Nephron (organoid): ENCODE measurements around the gene LSAMP.

Source experiments
- H3K27ac Mint-ChIP-seq, 3 experiments: 2 replicates each; pipeline ENCODE4 v1.8.0; 2020; ENCODE audit warnings: mixed read lengths in 3 of 3, mild to moderate bottlenecking in 2 of 3, moderate library complexity in 1 of 3
- H3K27me3 Mint-ChIP-seq: 2 replicates; pipeline ENCODE4 v1.8.0; 2021; ENCODE audit warnings: low read depth, mild to moderate bottlenecking, moderate library complexity, mixed read lengths
- H3K36me3 Mint-ChIP-seq: 2 replicates; pipeline ENCODE4 v1.8.0; 2020; ENCODE audit warnings: low read depth, mixed read lengths
- H3K4me1 Mint-ChIP-seq: 2 replicates; pipeline ENCODE4 v1.8.0; 2020; ENCODE audit warnings: mixed read lengths
- H3K4me3 Mint-ChIP-seq, 3 experiments: 2 replicates each; pipeline ENCODE4 v1.8.0; 2020; ENCODE audit warnings: mild to moderate bottlenecking in 3 of 3, mixed read lengths in 3 of 3, moderate library complexity in 2 of 3
- H3K9me3 Mint-ChIP-seq: 2 replicates; pipeline ENCODE4 v1.8.0; 2020; ENCODE audit warnings: mixed read lengths
- CTCF ChIP-seq, 3 experiments: fragments of 200-600 bp; sonication (generic); IDR thresholded peaks; one replicate each; pipeline ENCODE4 v1.5.0; 2021; ENCODE audit warnings: antibody characterized with exemption in 3 of 3; ENCODE audit not compliant: unreplicated experiment in 3 of 3

Gene LSAMP

GRCh38 chr3:116281313-116282143 lies 163.8 kb downstream of the LSAMP start:
- Mint-ChIP-seq H3K36me3 (no peaks in the 10 kb centered on the region), H3K27me3 (no peaks in the 10 kb centered on the region), H3K9me3 (no peaks in the 10 kb centered on the region), H3K27ac (no peak overlapping the region), H3K4me1 (no peaks in the 10 kb centered on the region), H3K4me3 (no peak overlapping the region)
- TF ChIP-seq CTCF (IDR thresholded peaks at IDR 0.05; ENCODE audit: unreplicated experiment in 3 of 3), result no peak

GRCh38 chr3:116280130-116280740 lies 165.1 kb downstream of the LSAMP start:
- no peaks in the 10 kb centered on the region for H3K36me3 Mint-ChIP-seq
- TF ChIP-seq CTCF (IDR thresholded peaks at IDR 0.05; ENCODE audit: unreplicated experiment in 3 of 3), result no peak
- H3K4me1 Mint-ChIP-seq, result no peaks in the 10 kb centered on the region
- no peaks in the 10 kb centered on the region for H3K27me3 Mint-ChIP-seq
- H3K4me3 Mint-ChIP-seq, result no peak overlapping the region
- H3K27ac Mint-ChIP-seq, result no peak overlapping the region
- no peaks in the 10 kb centered on the region for H3K9me3 Mint-ChIP-seq

- H3K27ac Mint-ChIP-seq, result no peak overlapping the region
- no peaks in the 10 kb centered on the region for H3K36me3 Mint-ChIP-seq
- no peaks in the 10 kb centered on the region for H3K27me3 Mint-ChIP-seq
- no peak overlapping the region for H3K4me3 Mint-ChIP-seq
- H3K4me1 Mint-ChIP-seq, result no peaks in the 10 kb centered on the region
- no peak for TF ChIP-seq CTCF (IDR thresholded peaks at IDR 0.05; ENCODE audit: unreplicated experiment in 3 of 3)
- H3K9me3 Mint-ChIP-seq, result no peaks in the 10 kb centered on the region
Measured at GRCh38 chr3:116276675-116277074, 168.6 kb downstream of the LSAMP start.

GRCh38 chr3:116270056-116270455 lies 175.2 kb downstream of the LSAMP start:
- H3K27me3 Mint-ChIP-seq, result no peaks in the 10 kb centered on the region
- TF ChIP-seq CTCF (IDR thresholded peaks at IDR 0.05; ENCODE audit: unreplicated experiment in 3 of 3), result no peak
- no peaks in the 10 kb centered on the region for H3K9me3 Mint-ChIP-seq
- no peak overlapping the region for H3K27ac Mint-ChIP-seq
- no peaks in the 10 kb centered on the region for H3K36me3 Mint-ChIP-seq
- peaks cover 25% of the 10 kb centered on the region for H3K4me1 Mint-ChIP-seq
- no peak overlapping the region for H3K4me3 Mint-ChIP-seq

GRCh38 chr3:116267116-116267515 lies 178.2 kb downstream of the LSAMP start:
- no peak for TF ChIP-seq CTCF (IDR thresholded peaks at IDR 0.05; ENCODE audit: unreplicated experiment in 3 of 3)
- Mint-ChIP-seq H3K36me3 (no peaks in the 10 kb centered on the region), H3K27me3 (no peaks in the 10 kb centered on the region), H3K4me3 (no peak overlapping the region), H3K27ac (no peak overlapping the region), H3K4me1 (peaks cover 32% of the 10 kb centered on the region), H3K9me3 (no peaks in the 10 kb centered on the region)
